Measurements from ENCODE around the gene ILDR2. TPM values are rescaled to one million over a fixed set of nuclear protein-coding genes. Genes with fewer than 3 reads are reported as not detected.

ILDR2 gene
- total and polyA plus RNA-seq, 9 of the 15 experiments (the other 6 are each of a cell fraction or from before 2014, with no cell fraction given), result 0.03 to 0.31 (median 0.18) TPM; not detected in 2

DNA sequence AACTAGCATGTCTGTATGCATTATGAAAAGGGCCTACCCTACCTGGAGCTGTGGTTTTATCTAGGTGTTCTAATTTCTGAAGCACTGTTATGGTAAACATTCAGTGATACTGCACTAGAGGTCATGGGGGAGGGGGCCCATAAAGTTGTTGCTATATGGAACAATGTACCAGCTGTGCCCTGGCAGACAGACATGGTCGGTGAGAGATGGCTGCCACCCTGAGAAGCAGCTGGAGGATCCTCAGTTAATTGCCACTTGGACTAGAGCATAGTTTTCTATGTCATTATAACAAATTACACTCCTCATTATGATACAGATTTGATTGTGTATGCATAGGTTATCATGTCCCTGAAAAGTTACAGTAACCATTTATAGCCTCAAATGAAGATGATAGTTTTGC is 45.4 kb downstream of the ILDR2 start:
- H3K36me3 ChIP-seq (ENCODE audit: control insufficient read depth, insufficient read depth, low read length), result no peaks in the 10 kb centered on the region
- ATAC-seq, result no peak
- H3K9ac ChIP-seq (ENCODE audit: insufficient read depth in 1 of 2, low read depth in 2 of 2, low read length in 2 of 2), result no peak overlapping the region
- no peak overlapping the region for H3K27ac ChIP-seq (ENCODE audit: extremely low read depth, low read depth, low read length)
- no peaks in the 10 kb centered on the region for H4K20me1 ChIP-seq (replicated peaks; ENCODE audit: control insufficient read depth, insufficient read depth, low read length)
- H3K9me3 ChIP-seq (replicated peaks; ENCODE audit: control insufficient read depth, insufficient read depth, low read depth, low read length), result no peaks in the 10 kb centered on the region
- BruUV-seq (replicated peaks), result no TSS peak
- H3K79me2 ChIP-seq (ENCODE audit: control insufficient read depth, insufficient read depth, low read length), result no peaks in the 10 kb centered on the region
- ChIA-PET CTCF (ENCODE audit: low intra/inter-chr PET ratio) (no interaction called here), POLR2A (interaction anchor here (0.9 kb wide), 1 partner anchor 11 kb away, joined by 3 read pairs; no protein-coding TSS in a partner anchor)
- WGBS (ENCODE audit: insufficient coverage, low coverage, missing lambda C conversion rate), result 0% methylated on average over 1 of the region's 1 CpG
- intact Hi-C loops (cut with micrococcal nuclease), result no loop called here
- in situ Hi-C loops (cut with MboI), result no loop called here
- H3K9me1 ChIP-seq (ENCODE audit: control insufficient read depth, insufficient read depth, low read length), result no peaks in the 10 kb centered on the region
- H3K4me2 ChIP-seq (ENCODE audit: insufficient read depth, low read length), result no peak overlapping the region
- peaks cover 22 to 26% of the 10 kb centered on the region in 2 experiments; a peak in 4 of 5 replicates for H3K27me3 ChIP-seq (ENCODE audit: control insufficient read depth in 2 of 2, insufficient read depth in 2 of 2, low read length in 2 of 2)
- no peak overlapping the region for H3K4me3 ChIP-seq
- FAIRE-seq, result no peak
- TF ChIP-seq SMARCC2 (IDR thresholded peaks at IDR 0.05; ENCODE audit: low read depth), result no peak
- TF ChIP-seq ZNF717 (CRISPR knock-in tag; IDR thresholded peaks at IDR 0.05), result no peak
- TF ChIP-seq RNF2 (IDR thresholded peaks at IDR 0.05), result no peak
- no peak for TF ChIP-seq TAF9B (IDR thresholded peaks at IDR 0.05; ENCODE audit: partially characterized antibody)
- TF ChIP-seq ZBTB5 (IDR thresholded peaks at IDR 0.05), result no peak
- TF ChIP-seq ZNF146 (CRISPR knock-in tag; IDR thresholded peaks at IDR 0.05; ENCODE audit: unreplicated experiment), result no peak
- TF ChIP-seq LCOR (CRISPR knock-in tag; IDR thresholded peaks at IDR 0.05), result no peak
- TF ChIP-seq SREBF1 (IDR thresholded peaks at IDR 0.05; ENCODE audit: borderline replicate concordance, low read depth, low read length), result no peak
- no peak for TF ChIP-seq GTF2E2 (tag; IDR thresholded peaks at IDR 0.05)
- no peak overlapping the region for H2AFZ ChIP-seq (ENCODE audit: low read depth, low read length)
- no peaks in the 10 kb centered on the region; a peak in 1 of 5 replicates for H3K4me1 ChIP-seq (replicated peaks in 1 of 2; ENCODE audit: control insufficient read depth in 2 of 2, insufficient read depth in 2 of 2, low read length in 2 of 2)
- no peak for DNase-seq (ENCODE audit: extremely low read depth in 1 of 4, low spot score in 3 of 4)

Data from K562 (cell line).